CD4-positive, alpha-beta T cell (primary cell): ENCODE measurements around the gene WDR59. TPM values are rescaled to one million over a fixed set of nuclear protein-coding genes. Genes with fewer than 3 reads are reported as not detected.
A peak's percentile ranks its signal among the peaks of the same experiment; 100 is the strongest.

Experiments
- ATAC-seq: fragments of 200-7000 bp; cut with Tn5 transposase; one replicate; pipeline ENCODE4 v1.10.0; 2022; ENCODE audit warnings: mild to moderate bottlenecking; ENCODE audit not compliant: poor library complexity
- CTCF ChIA-PET: fragments of 350-600 bp; sonication (Branson Sonifier 250); formaldehyde crosslinking; loops from one replicate; lab custom pipeline; 2021; ENCODE audit warnings: antibody characterized with exemption, inconsistent platforms; lab: Charles Lee
- POLR2A ChIA-PET: fragments of 350-600 bp; sonication (Branson Sonifier 250); formaldehyde crosslinking; loops from one replicate; lab custom pipeline; 2021; ENCODE audit warnings: antibody characterized with exemption, inconsistent platforms; lab: Charles Lee
- DNase-seq, 14 experiments: peaks; one replicate each; pipeline ENCODE4 v3.0.0-alpha.2; 2013 to 2020; ENCODE audit warnings: mixed read lengths in 2 of 14
- H3K27ac ChIP-seq, 2 donors: one replicate each; pipeline versions ENCODE4 v1.5.1 to v1.7.0; 2013; ENCODE audit warnings: low read length in 2 of 2, low read depth in 1 of 2, mild to moderate bottlenecking in 1 of 2
- H3K27me3 ChIP-seq, 2 experiments: 1 replicate in 1 of 2; 2 replicates in 1 of 2; pipeline versions ENCODE4 v1.6.1 to v1.7.0; 2013; ENCODE audit warnings: low read length in 2 of 2, control low read depth in 1 of 2, mild to moderate bottlenecking in 1 of 2, moderate library complexity in 1 of 2; ENCODE audit not compliant: insufficient read depth in 2 of 2, control insufficient read depth in 1 of 2
- H3K36me3 ChIP-seq: one replicate; pipeline ENCODE4 v1.6.1; 2013; ENCODE audit warnings: low read length, control low read depth; ENCODE audit not compliant: insufficient read depth
- H3K4me1 ChIP-seq: one replicate; pipeline ENCODE4 v1.6.1; 2013; ENCODE audit warnings: low read length, control low read depth; ENCODE audit not compliant: insufficient read depth
- H3K4me3 ChIP-seq: one replicate; pipeline ENCODE4 v1.5.1; 2013; ENCODE audit warnings: mild to moderate bottlenecking, low read length, moderate library complexity
- H3K9me3 ChIP-seq, 2 experiments: 1 replicate in 1 of 2; 2 replicates in 1 of 2; pipeline versions ENCODE4 v1.6.1 to v1.7.0; 2013; ENCODE audit warnings: low read length in 2 of 2, mild to moderate bottlenecking in 2 of 2, control low read depth in 1 of 2, moderate library complexity in 1 of 2; ENCODE audit not compliant: control insufficient read depth in 1 of 2, insufficient read depth in 1 of 2
- H3K27ac Mint-ChIP-seq: one replicate; pipeline ENCODE4 v1.8.0; 2020; ENCODE audit warnings: mixed read lengths
- H3K27me3 Mint-ChIP-seq: one replicate; pipeline ENCODE4 v1.8.0; 2021; ENCODE audit warnings: mixed read lengths
- H3K36me3 Mint-ChIP-seq: one replicate; pipeline ENCODE4 v1.8.0; 2021; ENCODE audit warnings: low read depth, mixed read lengths
- H3K4me1 Mint-ChIP-seq: one replicate; pipeline ENCODE4 v1.8.0; 2021; ENCODE audit warnings: low read depth, mixed read lengths
- H3K4me3 Mint-ChIP-seq: one replicate; pipeline ENCODE4 v1.8.0; 2020; ENCODE audit warnings: mild to moderate bottlenecking, mixed read lengths
- H3K9me3 Mint-ChIP-seq: one replicate; pipeline ENCODE4 v1.8.0; 2020; ENCODE audit warnings: mixed read lengths
- intact Hi-C, 2 experiments: fragments of 100-400 bp; cut with DNase I in 1 of 2; cut with micrococcal nuclease in 1 of 2; formaldehyde crosslinking; loops; one replicate each; pipeline versions ENCODE4 v1.15.1 to v1.9.0; 2023 to 2025; cut with DNase I, micrococcal nuclease
- total RNA-seq, 174 experiments: library from RNA in 2 of 174; stranded (reverse) in 2 of 174; gene quantifications; one replicate each; pipeline ENCODE4 v1.2.3 and lab custom pipeline; 2021 to 2026
- TF ChIP-seq, protein P1 (sequence below): fragments of 200-600 bp; IDR thresholded peaks from one replicate; pipeline ENCODE4 v1.8.0; 2022; ENCODE audit warnings: antibody characterized with exemption, mild to moderate bottlenecking

WDR59 gene
- total RNA-seq, 2 experiments from 2014 or later, result 60.2 to 67.2 TPM

- Mint-ChIP-seq H3K9me3 (no peaks in the 10 kb centered on the region), H3K36me3 (peaks cover 6% of the 10 kb centered on the region), H3K27ac (no peak overlapping the region), H3K4me1 (peaks cover 21% of the 10 kb centered on the region), H3K27me3 (no peaks in the 10 kb centered on the region), H3K4me3 (peak overlapping the region; percentile 74)
- intact Hi-C loops, result loop anchor here (2.0 to 10.0 kb wide), 3 partner anchors 14 to 704 kb away; partner anchors contain the start of genes PSMD7 (in 1 of the 2) and WDR59 (in 1 of the 2)
- CTCF ChIA-PET, result interaction anchor here (1.7 to 4.0 kb wide), 3 partner anchors 12 to 111 kb away, joined by 14 to 75 read pairs (median 15); partner anchors contain the start of gene WDR59
- POLR2A ChIA-PET, result interaction anchor here (1.0 to 5.1 kb wide), 6 partner anchors 13 to 130 kb away, joined by 3 to 54 read pairs (median 4); partner anchors contain the start of gene WDR59
- H3K36me3 ChIP-seq, result no peaks in the 10 kb centered on the region
- H3K9me3 ChIP-seq, result no peaks in the 10 kb centered on the region
- H3K27me3 ChIP-seq, result no peaks in the 10 kb centered on the region
- DNase-seq (peak in 9 of 14 experiments; percentile 1 to 50 (median 32)), ATAC-seq (peak; percentile 35)
- H3K27ac ChIP-seq, result no peak overlapping the region
- H3K4me3 ChIP-seq, result peak overlapping the region; percentile 61
- peaks cover 25% of the 10 kb centered on the region for H3K4me1 ChIP-seq
- TF ChIP-seq, protein P1, sequence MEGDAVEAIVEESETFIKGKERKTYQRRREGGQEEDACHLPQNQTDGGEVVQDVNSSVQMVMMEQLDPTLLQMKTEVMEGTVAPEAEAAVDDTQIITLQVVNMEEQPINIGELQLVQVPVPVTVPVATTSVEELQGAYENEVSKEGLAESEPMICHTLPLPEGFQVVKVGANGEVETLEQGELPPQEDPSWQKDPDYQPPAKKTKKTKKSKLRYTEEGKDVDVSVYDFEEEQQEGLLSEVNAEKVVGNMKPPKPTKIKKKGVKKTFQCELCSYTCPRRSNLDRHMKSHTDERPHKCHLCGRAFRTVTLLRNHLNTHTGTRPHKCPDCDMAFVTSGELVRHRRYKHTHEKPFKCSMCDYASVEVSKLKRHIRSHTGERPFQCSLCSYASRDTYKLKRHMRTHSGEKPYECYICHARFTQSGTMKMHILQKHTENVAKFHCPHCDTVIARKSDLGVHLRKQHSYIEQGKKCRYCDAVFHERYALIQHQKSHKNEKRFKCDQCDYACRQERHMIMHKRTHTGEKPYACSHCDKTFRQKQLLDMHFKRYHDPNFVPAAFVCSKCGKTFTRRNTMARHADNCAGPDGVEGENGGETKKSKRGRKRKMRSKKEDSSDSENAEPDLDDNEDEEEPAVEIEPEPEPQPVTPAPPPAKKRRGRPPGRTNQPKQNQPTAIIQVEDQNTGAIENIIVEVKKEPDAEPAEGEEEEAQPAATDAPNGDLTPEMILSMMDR, result no peak
These were observed 14.3 kb upstream of the WDR59 start for GRCh38 chr16:74999219-74999608.

DNA sequence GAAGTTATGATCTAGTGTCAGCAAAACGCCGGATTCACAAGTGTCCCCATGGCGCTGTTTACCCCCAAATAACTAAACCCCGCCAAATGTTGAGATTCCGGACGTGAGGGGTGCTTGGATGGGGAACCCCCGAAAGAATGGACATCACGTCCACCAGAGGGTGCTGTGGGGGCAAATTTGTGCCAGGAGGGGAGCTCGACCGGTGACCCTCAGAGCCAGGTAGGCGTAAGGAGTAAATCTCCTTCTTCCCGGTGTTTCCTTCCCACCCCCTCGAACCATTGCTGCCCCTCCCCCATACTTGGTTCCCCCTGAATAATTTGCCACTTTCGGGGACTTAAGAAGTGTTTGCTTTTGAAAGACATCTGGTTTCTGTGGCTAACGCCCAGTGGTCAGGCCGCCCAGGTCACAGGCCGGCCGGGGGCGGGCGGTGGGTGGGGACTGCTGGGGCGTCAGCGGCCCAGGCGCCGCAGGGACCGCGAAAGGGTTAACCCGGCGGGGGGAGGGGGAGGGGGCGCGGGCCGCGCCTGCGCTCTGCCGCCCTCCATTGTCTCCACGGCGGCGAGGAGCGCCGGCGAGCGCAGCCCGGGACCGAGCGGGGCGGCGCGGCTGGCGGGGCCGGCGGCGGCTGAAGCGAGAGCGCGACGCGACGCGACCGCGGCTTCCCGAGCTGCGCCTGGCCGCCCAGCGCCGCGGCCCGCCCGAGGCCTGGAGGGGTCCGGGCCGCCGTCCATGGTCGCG lies 13.7 kb upstream of the WDR59 start, which contains the start of gene ZNRF1:
ZNRF1 (plus strand) TSS at position 544 of the 738 bp plus-strand sequence. CDS start 648 bp downstream, outside the sequence.
- H3K9me3 ChIP-seq, result no peaks in the 10 kb centered on the region
- peak; percentile 64 to 89 (median 78) for DNase-seq
- no peaks in the 10 kb centered on the region for H3K36me3 ChIP-seq
- H3K36me3 Mint-ChIP-seq, result peaks cover 6% of the 10 kb centered on the region
- H3K4me3 ChIP-seq, result peak within 1 kb of the TSS; percentile 61
- H3K4me3 Mint-ChIP-seq, result peak within 1 kb of the TSS; percentile 94
- H3K27me3 ChIP-seq, result no peaks in the 10 kb centered on the region
- TF ChIP-seq, protein P1, result peak; percentile 77
- intact Hi-C loops, result loop anchor here (1.0 to 10.0 kb wide), 5 partner anchors 14 to 704 kb away; partner anchors contain the start of genes PSMD7 (in 1 of the 2) and WDR59 (in 1 of the 2)
- CTCF ChIA-PET, result interaction anchor here (0.5 to 4.0 kb wide), 13 partner anchors 10 to 111 kb away, joined by 3 to 75 read pairs (median 5); partner anchors contain the start of gene WDR59
- peak within 1 kb of the TSS; percentile 82 for H3K27ac Mint-ChIP-seq
- peaks cover 21% of the 10 kb centered on the region for H3K4me1 Mint-ChIP-seq
- peaks cover 25% of the 10 kb centered on the region for H3K4me1 ChIP-seq
- POLR2A ChIA-PET, result interaction anchor here (0.6 to 5.1 kb wide), 8 partner anchors 14 to 383 kb away, joined by 3 to 54 read pairs (median 3); partner anchors contain the start of gene WDR59
- H3K27me3 Mint-ChIP-seq, result no peaks in the 10 kb centered on the region
- H3K27ac ChIP-seq, result no peak within 1 kb of the TSS
- H3K9me3 Mint-ChIP-seq, result no peaks in the 10 kb centered on the region
- ATAC-seq, result peak; percentile 79

DNA sequence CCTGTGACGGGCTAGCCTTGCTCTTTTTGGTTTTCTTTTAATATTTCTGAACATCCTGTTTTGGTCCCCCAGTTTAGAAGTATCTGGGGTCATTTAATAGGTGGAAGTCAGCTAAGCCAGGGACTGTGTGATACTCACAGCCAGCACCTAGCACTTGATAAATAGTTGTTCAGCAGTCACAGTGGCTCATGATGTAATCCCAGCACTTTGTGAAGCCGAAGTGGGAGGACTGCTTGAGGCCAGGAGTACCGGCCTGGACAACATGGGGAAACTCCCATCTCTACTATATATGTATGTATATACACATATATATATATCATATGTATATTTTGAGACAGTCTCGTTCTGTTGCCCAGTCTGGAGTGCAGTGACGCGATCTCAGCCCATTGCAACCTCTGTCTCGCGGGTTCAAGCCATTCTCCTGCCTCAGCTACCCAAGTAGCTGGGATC lies 12.1 kb upstream of the WDR59 start:
- intact Hi-C loops, result loop anchor here in 1 of 2 experiments (5.0 to 10.0 kb wide), 2 partner anchors 565 to 702 kb away; partner anchors contain the start of gene PSMD7
- H3K4me3 Mint-ChIP-seq, result peak overlapping the region; percentile 23
- ATAC-seq (no peak), DNase-seq (no peak)
- peaks cover 21% of the 10 kb centered on the region for H3K4me1 Mint-ChIP-seq
- no peaks in the 10 kb centered on the region for H3K27me3 ChIP-seq
- peaks cover 6% of the 10 kb centered on the region for H3K36me3 Mint-ChIP-seq
- TF ChIP-seq, protein P1, result no peak
- no peaks in the 10 kb centered on the region for H3K9me3 ChIP-seq
- H3K27me3 Mint-ChIP-seq, result no peaks in the 10 kb centered on the region
- H3K27ac Mint-ChIP-seq, result no peak overlapping the region
- H3K4me1 ChIP-seq, result peaks cover 25% of the 10 kb centered on the region
- no peaks in the 10 kb centered on the region for H3K9me3 Mint-ChIP-seq
- H3K36me3 ChIP-seq, result no peaks in the 10 kb centered on the region
- H3K4me3 ChIP-seq, result no peak overlapping the region
- CTCF ChIA-PET, result interaction anchor here (1.0 to 4.0 kb wide), 2 partner anchors 113 to 202 kb away, joined by 3 to 75 read pairs; no protein-coding TSS in a partner anchor
- H3K27ac ChIP-seq, result no peak overlapping the region
- POLR2A ChIA-PET, result interaction anchor here (1.5 to 5.1 kb wide), 3 partner anchors 11 to 115 kb away, joined by 3 to 54 read pairs (median 4); partner anchors contain the start of gene WDR59
